HG03108 (cell line): ENCODE results near the gene PSMD3.

Source experiments
- ATAC-seq: cut with Tn5 transposase; IDR thresholded peaks from one replicate; pipeline ENCODE4 v1.9.1; 2021; ENCODE audit warnings: moderate library complexity; ENCODE audit not compliant: unreplicated experiment

PSMD3 gene

DNA sequence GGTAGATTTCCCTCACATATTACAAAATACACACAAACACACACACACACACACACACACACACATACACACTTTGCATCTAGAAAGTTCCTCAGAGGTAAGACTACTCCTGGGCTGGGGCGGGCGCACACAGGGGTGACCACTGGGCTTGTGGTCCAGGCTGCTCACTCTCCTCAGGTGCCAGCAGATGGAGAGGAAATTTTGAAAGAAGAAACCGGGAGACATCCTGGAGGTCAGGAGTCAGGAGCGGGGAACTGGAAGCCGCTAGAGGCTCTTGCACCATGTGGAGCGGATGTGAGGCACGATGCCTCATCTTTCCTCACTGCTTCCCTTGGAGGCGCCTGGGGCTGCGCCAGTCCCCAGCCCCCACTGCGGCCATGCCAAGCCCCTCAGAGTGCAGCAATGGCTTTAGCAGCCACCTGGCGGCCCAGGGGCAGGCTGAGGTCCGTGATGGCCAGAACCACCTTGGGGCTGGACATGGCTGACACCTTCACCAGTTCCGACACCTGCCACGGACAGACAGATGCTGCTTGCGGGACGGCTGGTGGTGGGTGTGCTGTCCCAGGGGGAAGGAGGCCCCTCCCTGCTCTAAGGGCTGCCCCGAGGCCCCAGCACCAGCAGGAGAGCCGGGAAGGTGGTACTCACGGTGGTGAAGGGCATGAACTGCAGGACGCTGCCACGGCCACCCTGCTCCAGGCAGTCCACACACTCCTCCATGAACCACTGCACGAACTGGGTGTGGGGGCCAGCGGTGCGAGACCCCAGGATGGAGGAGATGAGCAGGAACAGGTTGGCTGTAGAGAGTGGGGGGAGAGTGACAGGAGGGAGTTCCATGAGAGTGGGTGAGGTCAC is 38.8 kb downstream of the PSMD3 start:
- no peak for ATAC-seq

DNA sequence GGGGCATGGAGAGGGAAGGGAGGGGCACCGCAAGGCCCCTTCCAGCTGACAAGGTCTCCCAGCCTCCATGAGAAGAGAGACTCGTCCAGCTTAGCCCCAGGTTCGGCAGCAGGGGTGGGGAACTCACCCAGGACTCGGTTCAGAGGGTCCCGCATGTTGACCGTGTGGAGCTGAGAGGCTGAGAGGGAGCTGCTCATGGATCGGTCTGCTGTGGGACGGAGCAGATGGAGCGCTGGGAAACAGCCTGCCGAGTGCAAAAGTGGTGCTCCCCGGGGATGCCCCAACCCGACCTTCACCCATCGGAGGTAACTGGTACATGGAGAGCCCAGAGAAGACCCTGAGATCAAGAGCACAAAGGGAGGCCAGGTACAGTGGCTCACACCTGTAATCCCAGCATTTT is 39.5 kb downstream of the PSMD3 start:
- no peak for ATAC-seq

DNA sequence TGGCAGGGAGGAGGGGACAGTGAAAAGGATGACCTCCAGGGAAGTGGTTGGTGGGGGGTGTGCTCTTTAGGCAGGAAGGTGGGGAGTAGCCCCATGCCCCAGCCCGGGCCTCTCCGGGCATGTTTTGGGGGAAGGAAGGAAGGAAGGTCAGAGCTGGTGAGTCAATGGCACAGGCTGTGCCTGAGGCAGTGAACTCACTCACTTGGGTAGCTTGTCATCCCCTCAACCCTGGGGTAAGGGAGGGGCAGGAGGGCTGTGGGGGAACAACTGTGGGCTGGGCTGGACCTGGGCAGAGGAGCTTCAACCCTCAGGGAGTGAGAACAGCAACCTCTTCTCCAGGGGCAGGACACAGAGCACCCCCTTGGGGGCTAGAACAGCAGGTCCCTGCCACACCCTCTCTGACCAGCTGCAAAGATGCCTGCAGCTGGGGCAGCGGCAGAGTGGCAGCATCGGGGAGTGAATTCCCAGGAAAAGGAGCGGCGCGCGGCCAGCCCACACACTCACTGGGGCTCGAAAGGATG is 40.9 kb downstream of the PSMD3 start:
- no peak for ATAC-seq

DNA sequence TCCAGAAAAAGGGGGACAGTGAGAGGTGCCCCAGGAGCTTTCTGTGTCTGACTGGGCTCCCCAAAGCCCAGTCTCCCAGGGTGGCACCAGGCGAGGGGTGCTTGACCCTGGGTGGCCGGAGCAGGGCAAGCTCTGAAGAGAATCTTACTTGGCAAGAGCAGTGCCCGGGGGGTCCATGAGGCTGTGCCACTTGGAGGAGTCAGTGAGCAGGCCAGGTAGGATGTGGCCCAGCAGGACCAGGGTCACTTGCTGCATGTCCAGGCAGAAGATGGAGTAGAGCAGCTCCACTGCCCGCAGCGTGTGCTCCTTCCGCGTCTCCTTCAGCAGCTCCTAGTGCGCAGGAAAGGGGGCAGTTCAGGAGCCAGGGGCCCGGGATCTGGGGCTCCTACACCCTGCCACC is 41.9 kb downstream of the PSMD3 start:
- no peak for ATAC-seq

DNA sequence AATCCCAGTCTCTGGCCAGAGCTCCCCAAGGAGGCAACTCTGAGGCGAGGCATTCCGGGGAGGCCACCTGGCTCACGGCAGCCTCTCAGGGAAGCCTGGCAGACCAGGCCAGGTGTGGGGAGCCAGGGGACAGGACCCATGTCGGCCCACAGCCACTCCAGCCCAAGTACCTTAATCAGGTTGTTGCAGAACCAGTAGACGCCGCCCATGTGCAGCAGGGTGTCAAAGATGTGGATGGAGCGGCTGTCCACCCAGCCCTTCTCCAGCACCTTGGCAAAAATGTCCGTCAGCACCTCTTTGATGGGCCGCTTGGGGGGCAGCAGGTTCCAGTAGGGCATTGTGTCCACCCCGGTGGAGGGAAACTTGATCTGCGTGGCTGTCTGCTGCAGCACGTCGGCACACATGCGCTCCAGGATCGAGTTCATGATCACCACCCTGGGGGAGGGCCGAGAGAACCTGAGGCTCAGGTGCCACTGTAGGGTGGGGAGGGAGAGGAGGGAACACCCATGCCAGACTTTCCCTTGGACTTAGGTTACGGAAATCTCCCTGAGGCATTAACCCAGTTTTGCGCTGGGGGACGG is 42.4 kb downstream of the PSMD3 start:
- no peak for ATAC-seq

DNA sequence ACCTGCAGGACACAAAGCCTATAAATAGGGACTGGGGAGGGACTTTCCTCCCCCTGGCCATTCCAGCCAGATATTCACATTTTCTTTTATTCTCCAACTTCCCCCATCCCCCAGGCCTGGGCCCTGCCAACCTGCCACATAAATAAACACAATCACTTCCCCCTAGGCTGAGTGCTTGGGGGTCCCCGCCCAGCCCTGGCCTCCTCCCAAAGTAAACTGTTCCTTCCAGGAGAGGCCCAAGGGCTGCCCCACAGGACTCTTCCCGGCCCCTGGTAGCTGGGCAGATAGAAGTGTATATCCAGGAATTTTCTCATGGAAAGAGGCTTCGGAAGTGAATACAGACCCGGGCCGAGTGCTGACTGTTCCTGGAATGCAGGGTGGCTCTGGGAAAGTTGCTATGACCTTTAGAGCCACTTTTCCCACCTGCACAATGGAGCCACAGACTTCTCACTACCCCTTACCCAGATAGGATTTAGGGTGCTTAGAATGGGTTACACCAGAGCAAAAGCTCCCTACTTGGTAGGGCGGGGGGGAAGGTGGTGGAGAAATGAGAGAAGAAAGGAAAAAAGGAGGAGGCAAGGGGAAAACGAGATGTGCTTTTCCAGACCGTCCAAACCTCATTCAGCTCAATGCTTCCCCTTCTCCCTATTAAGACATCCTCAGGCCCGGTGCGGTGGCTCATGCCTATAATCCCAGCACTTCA is 43.1 kb downstream of the PSMD3 start:
- ATAC-seq, result no peak

DNA sequence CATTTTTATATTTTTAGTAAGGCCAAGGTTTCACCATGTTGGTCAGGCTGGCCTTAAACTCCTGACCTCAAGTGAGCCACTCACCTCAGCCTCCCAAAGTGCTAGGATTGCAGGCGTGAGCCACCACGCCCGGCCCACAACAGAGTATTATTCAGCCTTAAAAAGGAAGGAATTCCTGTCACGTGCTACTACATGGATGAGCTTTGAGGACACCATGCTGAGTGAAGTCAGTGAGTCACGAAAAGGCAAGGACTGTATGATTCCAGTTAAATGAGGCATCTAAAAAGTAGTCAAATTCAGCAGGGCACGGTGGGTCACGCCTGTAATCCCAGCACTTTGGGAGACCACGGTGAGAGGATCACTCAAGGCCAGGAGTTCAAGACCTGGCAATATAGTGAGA is 44.3 kb downstream of the PSMD3 start:
- no peak for ATAC-seq

DNA sequence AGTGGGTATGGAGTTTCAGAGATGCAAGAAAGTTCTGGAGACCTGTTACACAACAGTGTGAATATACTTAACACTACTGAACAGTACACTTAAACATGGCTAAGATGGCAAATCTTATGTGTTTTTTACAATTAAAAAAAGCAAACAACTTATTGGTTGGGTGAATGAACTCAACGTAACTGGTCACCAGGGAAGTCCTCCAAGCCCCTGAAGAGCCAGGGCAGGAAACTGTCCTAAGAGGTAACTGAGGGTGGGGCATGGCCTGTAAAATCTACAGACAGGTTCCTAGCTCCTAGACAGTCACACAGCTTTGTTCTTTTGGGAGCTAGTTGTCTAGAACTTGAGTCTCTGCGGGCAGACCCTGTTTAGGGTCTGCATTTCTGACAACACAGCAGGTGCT is 45.0 kb downstream of the PSMD3 start:
- no peak for ATAC-seq

DNA sequence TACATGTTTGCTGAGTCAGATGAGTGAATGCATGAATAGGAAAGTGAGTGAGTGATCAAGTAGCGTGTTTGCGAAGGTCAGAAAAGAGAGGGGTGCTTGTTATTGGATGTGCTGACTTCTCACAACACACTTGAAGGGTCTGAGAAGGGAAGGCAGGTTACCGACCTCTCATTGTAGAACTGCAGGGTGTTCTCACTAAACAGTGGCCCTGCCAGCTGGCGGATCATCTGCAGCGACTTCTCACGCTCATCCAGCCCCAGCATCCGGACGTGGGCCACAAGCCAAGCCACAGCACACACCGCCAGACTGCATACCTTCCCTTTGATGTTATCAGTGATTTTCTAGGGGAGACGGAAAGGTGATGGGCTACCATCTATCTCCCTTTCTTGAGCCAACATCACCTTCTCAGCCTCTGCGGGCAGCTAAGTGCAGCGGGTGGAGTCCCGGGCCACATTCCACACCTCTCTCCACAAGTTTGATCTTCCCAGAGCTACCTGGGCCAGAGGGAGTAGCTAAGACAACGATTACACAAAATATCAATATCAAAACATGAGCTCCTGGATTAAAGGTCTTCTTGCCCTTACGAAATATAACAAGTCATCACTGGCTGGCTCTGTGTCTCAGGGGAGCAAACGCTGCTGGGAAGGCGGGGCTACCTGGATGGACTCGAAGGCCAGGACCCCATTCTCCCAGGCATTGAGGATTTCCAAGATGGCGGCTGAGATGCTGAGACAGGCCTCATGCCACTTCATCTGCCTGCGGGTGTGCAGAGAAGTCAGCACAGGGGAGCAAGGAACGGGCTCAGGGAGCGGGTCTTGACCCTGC is 45.6 kb downstream of the PSMD3 start:
- ATAC-seq, result no peak

DNA sequence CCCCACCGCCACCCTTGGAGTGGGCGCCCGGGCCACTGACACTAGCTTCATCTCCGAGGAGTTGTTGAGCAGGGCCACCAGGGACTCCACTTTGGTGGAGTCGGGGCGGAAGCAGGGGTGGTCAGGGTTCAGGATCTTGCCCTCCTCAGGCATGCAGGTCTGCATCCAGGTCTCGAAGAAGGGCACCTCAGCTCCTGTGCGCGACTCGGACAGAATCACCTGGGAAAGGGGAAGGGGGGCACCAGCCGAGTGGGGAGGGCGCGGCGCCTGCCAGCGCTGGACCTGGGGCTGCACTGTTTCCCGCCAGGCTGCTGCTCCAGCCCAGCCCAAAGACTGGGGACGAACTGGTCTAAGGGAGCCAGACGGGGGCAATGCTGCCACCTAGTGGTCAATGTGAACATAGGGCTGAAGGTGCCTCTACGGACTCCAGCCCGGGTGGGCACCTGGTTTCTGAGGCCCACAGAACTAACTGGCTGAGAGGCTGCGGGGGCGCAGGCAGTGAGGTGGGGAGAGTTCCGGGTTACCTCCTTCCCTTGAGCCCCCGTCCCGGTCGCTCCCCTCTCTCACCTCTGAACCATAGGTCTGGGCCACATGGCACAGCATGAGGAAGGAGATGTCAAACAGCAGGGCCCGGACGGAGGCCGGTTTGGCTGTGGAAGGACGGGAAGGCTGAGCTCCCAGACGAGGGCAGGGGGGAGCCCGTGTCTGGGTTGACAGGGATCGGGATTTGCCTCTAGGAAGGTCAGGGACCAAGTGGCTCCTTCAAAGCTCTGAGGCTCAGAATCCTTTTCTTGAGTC is 46.4 kb downstream of the PSMD3 start:
- ATAC-seq, result no peak

DNA sequence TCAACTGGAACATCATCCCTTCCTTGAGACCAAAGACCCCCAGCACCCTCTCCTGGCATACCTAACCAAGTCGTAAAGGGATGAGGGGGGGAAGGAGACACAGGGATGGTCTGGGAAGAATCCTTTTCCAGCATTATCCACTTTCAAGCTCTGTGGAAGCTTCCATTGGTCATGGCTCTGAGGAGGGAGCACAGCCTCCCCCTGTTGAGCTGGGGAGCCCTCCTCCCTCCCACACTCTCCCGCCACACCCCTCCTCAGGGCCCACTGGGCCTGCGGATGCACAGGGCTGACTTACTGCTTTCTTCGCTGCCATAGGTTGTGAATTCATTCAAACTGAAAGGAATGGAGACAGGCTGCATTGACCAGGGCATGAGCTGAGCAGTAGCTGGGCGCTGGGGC is 47.0 kb downstream of the PSMD3 start:
- ATAC-seq, result no peak

DNA sequence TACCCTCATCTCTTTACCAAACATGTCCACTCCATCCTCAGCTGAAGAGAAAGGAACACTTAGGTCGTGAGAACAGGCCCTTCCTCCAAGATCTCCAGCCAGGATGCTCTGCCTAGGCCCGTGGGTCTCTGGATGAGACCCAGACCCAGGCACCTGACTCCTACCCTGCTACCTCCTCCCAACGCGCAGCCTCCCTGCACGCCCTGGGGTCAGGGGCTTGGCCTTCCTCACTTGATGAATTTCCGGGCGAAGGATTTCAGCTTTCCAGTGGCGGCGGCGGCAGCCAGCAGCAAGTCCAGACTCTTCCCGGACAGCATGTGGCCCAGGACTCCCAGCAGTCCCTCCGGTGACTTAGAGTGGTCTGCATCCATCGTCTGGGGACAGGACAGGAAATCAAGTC is 48.0 kb downstream of the PSMD3 start:
- no peak for ATAC-seq

DNA sequence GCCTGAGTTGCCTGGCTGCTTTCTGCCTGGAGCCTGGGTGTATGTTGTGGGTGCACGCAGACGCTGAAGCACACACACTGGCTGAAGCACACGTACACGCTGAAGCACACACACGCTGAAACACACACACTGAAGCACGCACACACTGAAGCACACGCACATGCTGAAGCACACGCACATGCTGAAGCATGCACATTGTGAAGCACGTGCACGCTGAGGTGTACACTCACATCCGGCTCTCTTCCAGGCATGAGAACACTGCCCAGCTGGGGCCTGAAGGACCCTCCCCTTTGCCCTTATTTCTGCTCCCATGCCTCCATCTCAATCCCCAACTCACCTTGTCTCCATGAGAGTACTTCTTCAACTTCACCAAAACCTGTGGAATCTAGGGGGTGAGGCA is 51.1 kb downstream of the PSMD3 start:
- ATAC-seq, result no peak

DNA sequence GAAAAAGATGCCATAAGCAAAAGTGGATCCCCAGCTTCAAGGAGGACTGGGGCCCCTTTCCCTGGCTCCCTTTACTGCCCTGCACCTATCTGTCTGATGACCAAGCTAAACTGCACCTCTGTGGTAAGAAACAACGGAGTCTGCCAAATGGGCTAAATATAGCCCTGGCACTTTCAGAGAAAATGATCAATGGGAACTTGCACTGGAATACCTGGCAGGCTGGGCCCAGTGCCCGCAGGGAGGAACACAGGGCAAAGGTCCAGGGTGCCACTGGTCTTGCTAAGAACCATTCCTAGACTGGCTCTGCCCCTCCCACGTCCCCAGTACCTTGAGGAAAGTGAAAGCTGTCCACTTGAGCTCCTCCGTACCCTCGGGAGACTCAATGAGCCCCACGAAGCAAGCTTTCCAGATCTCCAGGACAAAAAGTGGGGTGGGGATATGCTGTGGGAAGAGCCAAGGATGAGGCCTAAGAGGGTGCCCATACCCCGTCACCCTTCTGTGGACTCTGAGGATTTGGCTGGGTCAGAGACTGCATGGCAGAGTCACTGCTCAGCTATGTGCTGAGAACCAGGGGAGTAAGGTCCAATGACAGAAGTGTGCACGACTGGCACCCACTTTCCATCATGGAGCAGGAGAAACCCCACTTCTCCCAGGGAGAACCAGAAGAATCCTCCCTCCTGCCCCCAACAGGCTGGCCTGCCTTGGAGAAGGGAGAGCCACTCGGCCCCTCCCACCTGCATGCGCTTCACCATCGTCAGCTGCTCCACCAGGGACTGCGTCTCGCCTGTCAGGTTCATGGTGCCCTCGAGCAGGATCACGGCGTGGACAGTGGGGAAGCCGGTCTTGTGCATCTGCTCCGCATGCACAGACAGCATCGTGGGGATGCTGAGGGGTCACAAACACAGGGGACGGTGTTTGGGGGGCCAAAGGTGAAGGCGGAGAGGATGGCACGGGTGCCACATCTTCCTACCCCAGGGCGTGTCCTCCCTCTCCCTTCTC is 52.0 kb downstream of the PSMD3 start:
- no peak for ATAC-seq

DNA sequence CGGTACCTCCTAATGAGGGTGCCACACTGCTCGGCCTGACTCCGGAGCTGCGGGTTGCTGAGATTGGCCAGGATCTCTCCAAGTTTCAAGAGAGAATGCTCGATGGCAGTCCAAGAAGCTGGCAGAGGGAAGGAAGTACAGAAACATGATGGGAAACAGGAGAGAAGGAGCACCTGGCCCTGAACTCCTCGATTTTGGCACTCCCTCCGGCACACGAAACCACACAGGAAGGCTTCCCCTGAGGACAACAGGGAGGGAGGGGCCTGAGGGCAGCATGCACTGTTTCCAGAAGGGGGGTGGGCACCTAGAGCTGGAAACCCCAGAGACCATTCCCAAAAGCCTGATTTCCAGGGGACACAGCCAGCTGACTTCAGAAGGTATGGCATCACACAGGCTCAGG is 52.7 kb downstream of the PSMD3 start:
- ATAC-seq, result no peak

DNA sequence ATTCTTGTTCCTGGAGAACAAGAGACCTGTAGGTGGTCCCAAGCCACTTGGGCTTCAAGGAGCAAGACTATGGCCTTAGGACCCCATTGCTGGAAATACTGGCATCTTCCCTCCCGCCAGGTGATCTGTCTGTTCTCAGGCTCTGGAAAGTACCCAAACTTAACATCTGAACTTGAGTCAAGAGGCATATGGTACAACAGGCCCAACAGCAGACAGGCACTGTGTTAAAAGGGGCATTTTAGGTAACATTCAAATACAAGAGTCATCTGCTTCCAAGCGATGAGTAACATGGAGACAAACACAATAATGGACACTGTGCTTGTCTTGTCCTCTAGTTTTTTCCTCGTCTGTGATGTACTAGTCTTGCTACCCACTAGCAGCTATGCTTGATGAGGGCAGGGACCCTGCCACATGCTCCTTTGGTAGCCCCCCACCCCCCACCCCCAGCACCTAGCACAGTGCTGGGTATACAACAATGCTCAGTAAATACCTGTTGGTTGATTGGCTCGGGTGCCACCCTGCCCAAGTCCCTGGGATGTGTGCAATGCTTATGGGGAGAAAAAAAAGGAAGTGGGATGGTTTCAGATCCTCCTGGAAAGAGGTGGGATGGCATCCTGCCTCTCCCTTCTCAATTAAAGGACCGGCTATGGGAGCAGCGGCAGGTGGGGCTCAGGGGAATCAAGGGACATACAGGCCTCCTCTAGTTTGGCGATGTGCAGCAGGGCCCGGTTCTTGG is 54.0 kb downstream of the PSMD3 start:
- no peak for ATAC-seq

DNA sequence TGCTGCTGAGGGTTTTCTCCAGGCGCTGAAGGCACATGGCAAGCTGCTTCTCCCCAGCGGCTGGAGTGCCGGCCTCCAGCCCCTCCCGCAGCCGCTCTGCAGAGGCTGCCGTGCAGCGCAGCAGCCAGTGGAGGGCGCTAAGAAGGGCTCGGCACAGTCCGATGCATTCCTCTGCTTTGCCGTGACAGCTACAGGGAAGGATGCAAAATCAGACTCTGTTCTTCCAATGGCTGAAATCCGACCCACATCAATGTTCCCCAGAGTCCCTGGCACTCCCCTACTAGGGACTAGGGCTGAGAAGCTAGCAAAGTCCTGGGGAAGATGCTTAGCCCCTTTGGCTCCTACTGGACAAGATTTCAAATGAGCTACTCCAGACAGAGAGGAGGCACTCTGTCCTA is 54.6 kb downstream of the PSMD3 start:
- no peak for ATAC-seq

DNA sequence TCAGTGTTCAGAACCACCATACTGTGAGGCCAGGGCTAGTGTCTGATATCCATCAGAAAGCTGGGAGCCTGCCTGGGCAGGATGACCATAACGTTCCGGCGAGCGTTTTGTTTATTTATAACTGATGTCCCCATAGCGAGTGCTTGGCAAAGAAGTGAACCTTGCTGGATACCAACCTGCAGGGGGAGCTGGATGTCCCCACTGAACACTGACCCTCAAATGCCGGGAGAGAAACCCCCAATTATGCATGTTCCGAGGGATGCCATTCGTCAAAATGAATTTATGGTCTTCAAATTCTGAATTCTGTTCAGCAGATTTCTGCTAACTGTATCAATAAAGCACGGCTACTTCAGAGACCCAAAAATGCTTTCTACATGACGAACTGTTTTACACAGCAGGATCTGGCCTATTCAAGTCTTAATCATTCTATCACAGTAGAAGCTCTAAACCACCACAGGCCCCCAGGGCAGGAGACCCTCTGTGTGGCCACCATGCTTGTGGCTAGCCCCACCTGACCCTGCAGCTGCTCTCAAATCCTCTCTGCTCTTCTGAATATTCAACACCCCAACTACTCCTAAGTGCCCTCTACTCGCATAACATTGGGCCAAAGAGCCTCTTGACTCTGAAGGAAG is 58.4 kb downstream of the PSMD3 start:
- ATAC-seq, result no peak
